Non-pigmented ciliary epithelial cell (primary cell): Measurements from ENCODE around the gene PRR22.
A peak's percentile ranks its signal among the peaks of the same experiment; 100 is the strongest.

Experiments
- DNase-seq: peaks from one replicate; pipeline ENCODE4 v3.0.0-alpha.2; 2010; ENCODE audit warnings: low read depth

PRR22 gene

GRCh38 chr19:5784581-5785147 lies at the start of gene PRR22:
PRR22 (minus strand) TSS chr19:5784746; CDS start chr19:5784660, 86 bp downstream.
- no peak for DNase-seq

GRCh38 chr19:5832527-5833216 lies 48.1 kb upstream of the PRR22 start:
- DNase-seq, result no peak

- DNase-seq, result no peak
Measured at GRCh38 chr19:5832061-5832460, 47.5 kb upstream of the PRR22 start.

GRCh38 chr19:5831159-5831558 lies 46.6 kb upstream of the PRR22 start:
- DNase-seq, result no peak

GRCh38 chr19:5829567-5830310 lies 45.2 kb upstream of the PRR22 start:
- DNase-seq, result no peak

GRCh38 chr19:5828661-5829566 lies 44.4 kb upstream of the PRR22 start:
- DNase-seq, result no peak

- peak; percentile 46 for DNase-seq
Measured at GRCh38 chr19:5827891-5828660, 43.5 kb upstream of the PRR22 start.

GRCh38 chr19:5827342-5827890 lies 42.9 kb upstream of the PRR22 start:
- no peak for DNase-seq

- DNase-seq, result no peak
Measured at GRCh38 chr19:5826531-5827341, 42.2 kb upstream of the PRR22 start.

- no peak for DNase-seq
Measured at GRCh38 chr19:5825178-5825577, 40.6 kb upstream of the PRR22 start.

- no peak for DNase-seq
Measured at GRCh38 chr19:5824751-5825150, 40.2 kb upstream of the PRR22 start.

- no peak for DNase-seq
Measured at GRCh38 chr19:5823579-5824281, 39.2 kb upstream of the PRR22 start.

- no peak for DNase-seq
Measured at GRCh38 chr19:5822181-5822844, 37.8 kb upstream of the PRR22 start.

GRCh38 chr19:5821521-5822180 lies 37.1 kb upstream of the PRR22 start:
- DNase-seq, result no peak

- DNase-seq, result no peak
Measured at GRCh38 chr19:5820785-5821184, 36.2 kb upstream of the PRR22 start.

- no peak for DNase-seq
Measured at GRCh38 chr19:5818594-5818993, 34.0 kb upstream of the PRR22 start.

- DNase-seq, result no peak
Measured at GRCh38 chr19:5817218-5817617, 32.7 kb upstream of the PRR22 start.

GRCh38 chr19:5814852-5815246 lies 30.3 kb upstream of the PRR22 start:
- DNase-seq, result no peak
